GM18526 (cell line): Measurements from ENCODE around the gene RUSC2.

ENCODE experiments used
- POLR2A ChIP-seq: IDR thresholded peaks from 3 replicates; pipeline ENCODE4 v1.6.1; 2011; ENCODE audit not compliant: insufficient read length; ENCODE audit errors: extremely low read depth

The RUSC2 gene

GRCh38 chr9:35538361-35539234 is 48.7 kb downstream of the RUSC2 start:
- no peak for TF ChIP-seq POLR2A
